GM21529 (cell line): ENCODE results near the gene AMOTL2.

Experiments used
- ATAC-seq: cut with Tn5 transposase; IDR thresholded peaks from one replicate; pipeline ENCODE4 v1.9.1; 2021; ENCODE audit not compliant: unreplicated experiment

AMOTL2 gene

DNA sequence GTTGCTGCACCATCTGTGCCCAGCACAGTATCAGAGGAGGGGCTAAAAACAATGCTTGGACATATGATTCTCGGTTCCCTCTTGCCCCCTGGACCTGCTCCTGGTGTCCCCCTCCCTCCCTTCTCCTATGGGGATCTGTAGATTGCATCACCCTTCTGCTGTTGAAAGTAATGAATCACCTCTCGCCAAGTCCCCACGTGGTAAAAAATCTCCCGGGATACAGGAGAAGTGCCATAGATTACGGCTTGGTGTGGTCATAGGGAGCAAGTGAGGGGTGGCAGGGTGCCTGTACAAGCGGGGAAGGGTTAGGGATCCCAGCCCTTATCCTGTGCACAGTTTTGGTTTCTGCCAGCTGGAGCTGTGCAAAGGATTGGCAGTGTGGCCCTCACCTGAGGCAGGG is 37.7 kb downstream of the AMOTL2 start:
- ATAC-seq = no peak

DNA sequence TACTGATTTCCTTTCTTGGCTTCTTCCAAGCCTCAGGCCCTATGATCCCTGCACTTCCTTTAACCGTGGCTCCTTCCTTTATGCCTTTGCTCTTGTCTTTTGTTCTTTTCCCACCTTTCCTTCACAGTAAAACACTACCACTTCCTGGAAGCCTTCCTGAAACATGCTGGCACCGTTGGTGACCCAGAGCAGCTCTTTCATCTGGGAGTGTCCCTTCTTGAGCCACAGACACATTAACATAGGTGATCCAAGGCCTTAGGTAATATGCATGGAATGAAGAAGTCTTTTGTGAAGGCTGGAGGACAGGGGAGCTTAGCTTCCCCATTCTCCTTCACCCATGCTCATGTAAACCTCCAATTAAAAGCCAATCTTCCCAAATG is 39.4 kb downstream of the AMOTL2 start:
- no peak for ATAC-seq

- no peak for ATAC-seq
Observed at GRCh38 chr3:134334231-134334900, 39.9 kb downstream of the AMOTL2 start.

DNA sequence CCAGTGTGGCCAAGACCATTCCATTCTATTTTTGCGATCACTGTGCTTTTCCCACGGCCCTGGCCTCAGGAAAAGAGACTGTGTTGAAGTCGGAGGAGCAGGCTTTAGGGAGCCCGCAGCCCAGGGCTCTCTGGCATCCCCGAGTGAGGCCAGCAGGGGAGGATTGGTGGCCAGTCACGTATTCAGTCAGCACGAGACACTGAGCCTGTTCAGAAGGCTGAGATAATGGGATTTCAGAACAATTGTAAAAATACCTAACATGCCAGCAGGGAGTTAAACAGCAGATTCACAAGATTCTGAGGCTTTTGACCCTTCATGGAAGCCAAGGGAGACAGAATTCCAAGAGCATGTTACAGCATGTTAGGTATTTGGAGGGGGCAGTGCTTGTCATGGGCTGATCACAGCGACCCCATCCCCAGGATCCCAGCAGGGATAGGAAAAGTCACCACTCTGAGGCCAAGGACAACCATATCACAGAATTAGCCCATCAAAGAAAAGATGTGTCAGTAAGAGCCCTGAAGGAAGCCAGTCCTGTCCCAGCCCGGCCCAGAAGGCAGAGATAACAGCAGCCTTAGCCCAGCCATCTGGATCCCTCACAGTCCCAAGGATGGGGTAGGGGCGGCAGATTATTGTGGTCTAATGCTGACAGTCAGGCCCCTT is 40.6 kb downstream of the AMOTL2 start:
- no peak for ATAC-seq

- ATAC-seq = no peak
Observed at GRCh38 chr3:134332344-134332743, 41.9 kb downstream of the AMOTL2 start.

GRCh38 chr3:134331811-134332199 is 42.4 kb downstream of the AMOTL2 start:
- no peak for ATAC-seq

- ATAC-seq = no peak
Observed at GRCh38 chr3:134330883-134331810, 43.1 kb downstream of the AMOTL2 start.

- no peak for ATAC-seq
Observed at GRCh38 chr3:134328846-134329245, 45.4 kb downstream of the AMOTL2 start.

- no peak for ATAC-seq
Observed at GRCh38 chr3:134328147-134328591, 46.1 kb downstream of the AMOTL2 start.

- ATAC-seq = no peak
Observed at GRCh38 chr3:134327594-134327975, 46.7 kb downstream of the AMOTL2 start.

DNA sequence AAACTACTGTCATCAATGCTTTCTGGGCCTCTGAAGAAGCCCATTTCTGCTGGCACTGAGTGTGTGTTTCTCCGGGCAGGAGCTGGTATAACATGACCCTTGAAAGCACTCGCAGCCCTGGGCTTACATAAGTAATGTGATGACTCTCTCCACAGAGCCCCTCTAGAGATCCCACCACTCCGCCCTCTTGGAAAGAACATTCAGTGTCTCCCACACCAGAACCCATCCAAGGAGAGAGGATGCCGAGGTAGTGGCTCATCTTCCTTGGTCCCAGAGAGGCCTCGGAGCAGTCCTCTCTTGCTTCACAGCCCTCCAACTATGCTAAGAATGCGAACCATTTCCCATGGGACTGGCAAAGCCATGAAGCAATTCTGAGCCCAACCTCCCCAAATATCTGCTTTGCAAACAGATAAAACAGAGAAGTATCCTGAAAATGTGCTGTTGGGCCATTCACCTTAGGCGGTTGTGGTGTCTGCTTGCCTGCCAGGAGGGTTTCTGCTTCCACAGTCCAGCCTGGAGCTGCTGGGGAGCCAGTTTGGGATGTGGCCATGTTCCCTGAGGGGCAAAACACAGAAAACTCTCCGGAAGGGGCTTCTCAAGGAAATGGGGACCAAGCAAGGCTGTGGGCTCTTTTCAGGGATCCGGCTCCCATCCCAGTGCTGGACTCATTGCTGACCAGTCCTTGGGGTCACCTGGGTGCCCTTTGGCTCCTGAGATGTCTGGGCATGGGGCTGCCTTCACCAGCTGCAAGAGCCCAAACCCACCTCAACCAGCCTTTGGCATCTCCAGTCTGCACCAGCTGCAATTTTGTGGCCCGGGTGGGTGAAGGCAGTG is 47.3 kb downstream of the AMOTL2 start:
- ATAC-seq = no peak

GRCh38 chr3:134326126-134326525 is 48.1 kb downstream of the AMOTL2 start:
- no peak for ATAC-seq

DNA sequence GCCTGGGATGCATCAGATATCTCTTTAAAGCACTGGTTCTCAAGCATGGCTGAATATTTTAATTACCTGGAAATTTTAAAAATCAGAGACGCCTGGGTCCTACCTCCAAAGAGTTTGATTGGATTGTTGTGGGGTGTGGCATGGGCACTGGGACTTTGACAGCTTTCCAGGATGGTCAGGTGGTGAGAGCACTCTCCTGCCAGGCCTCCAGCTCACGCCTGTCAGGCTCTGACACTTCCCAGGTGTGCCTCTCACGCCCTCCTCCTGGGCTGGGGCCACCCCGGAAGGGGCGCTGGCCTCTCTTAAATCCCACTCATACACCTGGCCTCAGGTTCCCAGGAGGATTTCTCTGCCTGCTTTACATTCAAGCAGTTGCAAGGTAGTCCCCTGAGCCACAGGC is 48.5 kb downstream of the AMOTL2 start:
- ATAC-seq = no peak

- no peak for ATAC-seq
Observed at GRCh38 chr3:134325061-134325705, 49.1 kb downstream of the AMOTL2 start.

GRCh38 chr3:134323966-134324962 is 50.0 kb downstream of the AMOTL2 start:
- ATAC-seq = no peak

DNA sequence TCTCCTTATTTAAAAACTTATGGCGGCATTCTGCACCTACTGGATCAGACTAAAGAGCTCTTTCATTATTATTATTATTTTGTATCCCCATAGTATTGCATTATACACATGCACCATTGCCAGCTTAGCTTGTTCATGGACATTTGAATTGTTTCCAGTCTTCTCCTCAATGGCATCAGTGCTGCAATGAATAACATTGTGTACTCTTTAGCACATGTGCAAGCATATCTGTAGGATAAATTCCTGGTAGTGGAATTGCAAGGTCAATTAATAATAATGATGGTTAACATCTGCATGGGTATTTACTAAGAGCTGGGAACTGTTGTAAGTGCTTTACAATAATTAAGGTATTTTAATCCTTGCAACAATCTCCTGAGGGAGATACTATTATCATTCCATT is 52.0 kb downstream of the AMOTL2 start:
- no peak for ATAC-seq

GRCh38 chr3:134320749-134321148 is 53.5 kb downstream of the AMOTL2 start:
- ATAC-seq = no peak

DNA sequence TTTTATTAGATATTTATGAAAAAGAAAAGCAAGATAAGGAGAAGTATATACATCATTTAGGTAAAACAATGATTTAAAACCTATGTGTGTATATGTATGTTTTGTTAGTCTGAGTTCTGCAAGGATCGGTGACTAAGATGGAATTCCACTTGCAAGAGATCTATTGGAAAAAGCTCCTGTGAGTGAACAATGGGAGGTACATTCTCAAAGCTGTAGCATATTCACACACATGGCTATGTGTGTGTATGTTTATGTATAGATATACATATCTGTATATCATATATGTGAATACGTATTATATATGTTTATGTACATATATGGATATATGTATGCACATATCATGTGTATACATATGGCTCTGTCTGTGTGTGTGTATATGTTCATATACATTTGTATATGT is 54.3 kb downstream of the AMOTL2 start:
- ATAC-seq = no peak

GRCh38 chr3:134318166-134318565 is 56.1 kb downstream of the AMOTL2 start:
- no peak for ATAC-seq
